GM18858 (cell line): ENCODE results near the gene PDHA1.

Source experiments
- ATAC-seq: cut with Tn5 transposase; IDR thresholded peaks from one replicate; pipeline ENCODE4 v1.9.1; 2021; ENCODE audit not compliant: unreplicated experiment

The PDHA1 gene

DNA sequence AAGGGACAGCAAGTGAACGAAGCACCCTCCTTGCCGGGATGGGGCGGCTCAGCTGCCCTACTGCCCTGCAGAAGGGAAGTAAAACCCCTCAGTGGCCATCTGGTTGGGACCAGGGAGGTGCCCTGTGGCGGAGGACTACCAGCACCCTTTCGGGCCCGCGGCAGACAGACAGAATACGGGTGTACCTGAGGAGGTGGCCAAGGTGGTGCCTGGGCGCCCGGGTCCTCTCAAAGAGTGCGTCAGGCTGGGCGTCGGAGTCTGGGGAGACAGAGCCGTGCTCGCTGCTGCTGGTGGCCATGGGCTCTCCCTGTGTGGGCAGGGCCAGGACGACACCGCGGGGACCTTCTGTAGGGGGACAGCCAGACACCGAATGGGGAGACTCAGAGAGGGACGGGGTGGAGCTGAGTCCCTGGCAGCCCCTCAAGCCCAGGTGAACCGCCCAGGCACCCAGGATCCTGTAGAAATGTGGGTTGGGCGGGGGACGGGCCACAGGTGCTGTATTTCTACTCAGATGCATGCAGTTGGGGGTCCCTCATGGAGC is 29.7 kb downstream of the PDHA1 start:
- no peak for ATAC-seq

DNA sequence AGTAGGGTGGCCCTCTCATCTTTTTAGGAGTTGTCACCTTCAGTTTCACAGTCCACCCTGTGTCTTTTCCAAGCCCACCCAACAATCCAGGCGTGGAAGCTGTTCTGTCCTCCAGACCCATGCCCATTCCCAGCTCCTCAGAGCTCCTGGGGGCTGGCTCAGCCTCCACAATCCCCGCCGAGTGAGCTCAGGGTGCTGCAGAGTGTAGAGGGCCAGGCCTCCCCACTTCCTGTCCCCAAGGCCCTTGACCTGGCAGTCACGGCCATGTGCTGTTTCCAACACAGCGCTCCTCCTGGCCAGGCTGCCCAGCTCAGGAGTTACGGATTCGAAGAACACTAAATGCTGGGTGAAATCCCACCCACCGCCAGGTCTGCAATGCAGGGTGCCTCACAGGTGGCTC is 31.8 kb downstream of the PDHA1 start:
- no peak for ATAC-seq

DNA sequence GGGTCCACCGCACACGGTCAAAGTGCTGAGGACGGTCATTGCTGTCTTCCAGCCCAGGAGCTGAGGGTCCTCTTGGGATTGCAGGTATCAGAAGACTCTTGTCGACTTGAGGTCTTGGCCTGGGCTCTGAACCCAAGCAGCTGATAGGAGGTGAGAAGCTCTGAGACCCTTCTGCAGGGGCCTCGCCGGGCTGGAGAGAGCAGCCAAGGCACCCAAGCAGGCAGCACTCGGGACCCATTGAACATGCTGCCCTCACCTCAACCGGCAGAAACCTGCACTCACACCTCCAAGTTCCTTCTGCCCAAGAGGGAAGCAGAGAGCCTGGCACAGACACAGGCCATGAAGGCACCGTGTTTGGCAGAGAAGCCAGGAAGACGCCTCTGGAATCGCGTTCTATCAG is 34.1 kb downstream of the PDHA1 start:
- no peak for ATAC-seq

DNA sequence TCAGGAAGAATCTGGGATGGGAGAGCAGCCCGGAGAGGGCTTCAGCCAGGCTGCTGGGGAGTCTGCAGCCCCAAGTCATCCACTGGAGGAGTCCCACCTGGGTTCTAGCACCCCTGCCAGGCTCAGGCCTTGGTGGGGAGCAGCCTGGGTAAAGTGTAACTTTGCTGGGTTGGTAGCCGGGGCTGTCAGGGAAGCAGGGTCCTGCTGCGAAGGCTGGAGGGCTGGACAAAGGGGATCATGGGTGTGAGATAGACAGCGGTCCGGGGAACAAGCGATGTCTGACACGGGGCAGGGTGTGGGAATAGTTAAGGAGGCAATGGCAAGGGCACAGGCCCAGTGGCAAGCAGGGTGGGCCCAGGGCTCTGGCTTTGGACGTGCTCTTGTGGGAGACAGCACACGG is 37.6 kb downstream of the PDHA1 start:
- ATAC-seq: no peak

DNA sequence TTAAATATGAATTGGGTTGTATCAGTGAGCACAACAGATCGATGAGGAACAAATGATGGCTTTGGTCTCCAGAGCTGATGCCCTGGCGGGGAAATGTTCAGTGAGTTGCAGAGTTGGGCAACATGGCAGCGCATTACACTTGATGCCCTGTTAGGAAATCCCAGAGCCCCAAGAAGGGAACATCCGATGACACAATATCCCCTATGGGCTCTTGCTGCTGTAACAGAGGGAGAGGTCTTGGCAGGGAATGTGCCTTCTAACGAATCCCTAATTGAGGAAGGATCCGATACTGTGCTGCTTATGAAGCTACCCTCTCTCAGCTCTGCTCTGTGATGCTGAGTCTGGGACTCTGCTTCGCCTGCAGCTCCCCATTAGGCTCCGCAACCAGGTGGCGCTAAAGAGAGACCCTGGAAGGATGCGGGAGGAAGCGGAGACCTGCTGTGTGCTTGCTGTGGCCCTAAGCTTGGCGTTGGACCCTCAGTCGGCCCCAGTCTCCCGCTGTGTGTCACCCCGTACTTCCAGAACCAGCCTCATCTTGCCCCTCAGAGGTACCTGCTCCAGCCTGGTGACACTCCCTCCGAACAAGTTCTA is 38.9 kb downstream of the PDHA1 start:
- no peak for ATAC-seq

DNA sequence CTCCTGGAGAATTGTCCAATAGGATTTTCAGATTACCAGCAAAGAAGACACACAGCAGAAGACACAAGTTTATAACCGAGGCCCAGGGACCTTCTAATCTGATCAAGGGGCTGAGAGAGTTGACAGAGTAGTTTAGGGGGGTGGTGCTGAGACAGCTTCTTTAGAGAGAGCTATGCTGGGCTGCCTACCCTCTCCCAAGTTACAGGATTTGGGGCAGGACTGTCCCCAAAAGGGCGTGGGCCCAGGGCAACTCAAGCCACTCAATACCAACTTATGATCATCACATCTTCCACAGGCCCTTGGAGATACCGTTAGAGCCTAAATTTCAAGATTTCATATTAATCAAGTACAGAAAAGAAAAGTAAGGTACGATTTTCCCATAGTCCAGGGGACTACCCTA is 43.0 kb downstream of the PDHA1 start:
- no peak for ATAC-seq

DNA sequence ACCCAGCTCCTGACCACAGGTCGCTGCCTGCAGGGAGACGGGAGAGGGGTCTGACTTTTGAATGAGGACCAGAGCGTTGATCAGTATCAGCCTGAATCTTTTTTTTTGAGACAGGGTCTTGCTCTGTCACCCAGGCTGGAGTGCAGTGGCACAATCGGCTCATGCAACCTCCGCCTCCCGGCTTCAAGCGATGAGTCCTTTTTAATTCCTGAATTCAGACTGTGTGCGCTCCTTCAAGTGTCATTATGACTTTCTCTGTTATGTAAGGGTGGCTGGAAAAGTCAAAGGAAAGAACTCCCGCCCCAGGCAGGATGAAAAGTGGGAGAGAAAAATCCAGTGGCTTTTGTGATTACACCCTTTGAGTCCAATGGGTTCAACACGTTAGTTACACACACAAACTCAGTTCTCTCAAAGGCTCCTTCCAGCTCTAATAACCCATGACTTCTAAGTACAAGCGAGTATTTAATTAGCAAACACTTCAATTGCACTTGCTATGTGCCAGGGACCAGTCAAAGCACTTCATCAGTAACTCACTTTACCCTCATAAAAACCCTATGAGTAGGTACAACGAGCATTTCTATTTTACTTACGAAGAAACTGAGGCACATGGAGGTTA is 44.4 kb downstream of the PDHA1 start:
- no peak for ATAC-seq

DNA sequence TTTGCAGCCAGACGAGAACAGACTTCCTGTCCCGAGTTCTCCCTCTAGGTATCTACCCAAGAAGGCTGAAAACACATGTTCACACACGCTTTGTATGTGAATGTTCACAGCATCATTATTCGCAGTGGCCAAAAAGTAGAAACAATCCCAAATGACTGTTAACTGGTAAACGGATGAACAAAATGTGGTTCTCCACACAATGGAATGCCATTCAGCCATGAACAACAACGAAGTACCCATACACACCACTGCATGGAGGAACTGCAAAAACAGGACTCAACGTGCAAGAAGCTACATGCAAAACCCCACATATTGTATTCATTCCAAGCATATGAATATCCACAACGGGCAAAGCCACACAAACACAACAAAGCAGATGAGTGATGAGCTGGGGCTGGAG is 45.0 kb downstream of the PDHA1 start:
- ATAC-seq: no peak

DNA sequence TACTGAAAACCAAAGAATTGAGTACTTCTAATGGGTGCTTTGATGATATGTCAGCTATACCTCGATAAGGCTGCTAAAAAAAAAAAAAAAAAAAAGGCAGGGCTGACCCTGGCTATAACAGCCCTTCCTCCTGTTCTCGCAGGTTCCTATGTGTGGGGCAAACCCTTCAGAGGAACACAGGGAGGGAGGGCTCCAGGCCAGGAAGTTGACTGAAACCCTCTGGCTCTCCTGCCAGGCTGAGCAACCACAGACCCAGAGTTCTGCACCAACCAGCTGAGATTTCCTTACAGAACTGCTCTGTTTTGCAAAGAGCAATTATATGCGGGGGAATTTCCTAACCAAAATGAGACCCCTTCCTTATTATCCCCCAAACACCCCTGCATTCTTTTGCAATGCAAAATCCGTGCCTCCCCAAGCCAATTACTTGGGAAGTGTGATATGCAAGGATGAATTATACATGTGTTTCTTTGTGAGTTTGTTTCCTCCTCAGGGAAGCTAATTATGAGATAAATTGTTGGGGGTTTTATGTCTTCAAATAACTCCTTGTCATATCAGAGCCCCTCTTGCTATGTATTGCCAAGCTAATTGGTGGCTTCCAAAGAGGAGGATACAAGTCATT is 45.6 kb downstream of the PDHA1 start:
- no peak for ATAC-seq

DNA sequence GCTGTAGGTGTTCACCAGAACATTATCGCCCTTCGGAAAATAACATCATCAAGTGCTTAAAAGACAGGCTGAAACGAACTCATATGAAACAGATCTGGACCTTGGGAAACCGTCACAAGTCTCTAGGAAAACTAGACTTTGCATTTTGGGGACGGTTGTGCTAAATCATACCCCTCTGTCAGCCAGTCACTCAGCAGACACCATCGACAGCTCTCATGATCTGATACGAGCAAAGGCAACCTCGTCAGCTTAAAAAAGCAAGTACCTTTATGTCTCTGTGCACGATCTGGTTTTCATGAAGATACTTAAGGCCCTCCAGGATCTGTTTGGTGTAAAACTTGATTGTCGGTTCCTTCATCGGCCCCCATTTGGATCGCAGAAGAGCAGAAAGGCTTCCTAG is 48.4 kb downstream of the PDHA1 start:
- ATAC-seq: no peak

DNA sequence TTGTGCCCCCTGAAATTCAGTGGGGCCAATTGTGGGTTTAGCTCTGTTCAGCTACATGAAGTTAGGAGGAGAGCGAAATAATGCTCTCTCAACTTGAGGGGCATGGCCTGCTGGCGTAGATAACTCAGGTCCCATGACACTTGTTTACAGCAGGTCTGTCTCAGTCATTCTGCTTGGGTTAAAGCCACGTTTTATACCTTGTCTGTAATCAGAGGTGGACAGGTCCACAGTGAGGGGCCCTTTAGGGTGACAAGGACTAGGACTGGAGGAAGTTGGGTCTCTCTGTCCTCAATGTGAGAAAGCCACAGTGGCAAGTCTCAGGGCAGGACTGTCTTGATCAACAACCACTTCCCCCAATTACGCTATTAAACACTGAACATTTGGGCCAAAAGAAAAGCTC is 49.0 kb downstream of the PDHA1 start:
- no peak for ATAC-seq

DNA sequence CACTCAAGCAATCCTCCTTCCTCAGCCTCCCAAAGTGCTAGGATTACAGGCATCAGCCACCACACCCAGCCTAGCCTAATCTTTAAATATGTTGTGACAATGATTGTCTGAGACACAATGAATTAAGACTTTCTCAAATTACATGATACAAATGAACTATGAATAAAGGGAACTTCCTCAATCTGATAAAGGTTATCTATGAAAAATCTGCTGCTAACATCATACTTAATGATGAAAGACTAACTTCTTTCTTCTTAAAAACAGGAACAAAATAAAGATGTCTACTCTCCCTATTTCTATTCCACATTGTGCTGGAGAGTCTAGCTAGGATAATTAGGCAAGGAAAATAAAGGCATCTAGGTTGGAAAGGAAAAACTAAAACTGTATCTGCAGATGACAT is 60.0 kb downstream of the PDHA1 start:
- no peak for ATAC-seq

DNA sequence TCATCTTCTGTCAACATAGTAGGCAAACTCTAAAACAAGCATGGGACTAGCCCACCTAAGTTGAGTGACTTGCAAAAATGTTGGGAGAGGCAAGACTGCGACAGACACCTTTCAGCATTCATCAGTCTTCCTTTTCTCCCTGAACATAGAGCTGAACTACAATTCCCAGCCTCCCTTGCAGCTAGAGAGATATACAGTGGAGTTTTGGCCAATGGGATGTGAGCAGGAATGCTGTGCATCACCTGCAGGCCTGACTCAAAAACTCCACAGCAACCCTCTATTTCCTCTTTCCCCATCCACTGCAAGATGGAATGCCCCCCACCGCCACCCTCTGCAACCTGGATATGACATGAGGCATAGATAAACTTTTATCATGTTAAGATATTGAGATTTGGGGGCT is 66.5 kb downstream of the PDHA1 start:
- ATAC-seq: no peak
